Renal pelvis (tissue), 4 donors: ENCODE measurements around the gene TNRC6B. TPM values are rescaled to one million over a fixed set of nuclear protein-coding genes. Genes with fewer than 3 reads are reported as not detected.
A peak's percentile ranks its signal among the peaks of the same experiment; 100 is the strongest.

Experiments used
- DNase-seq: peaks from one replicate; pipeline ENCODE4 v3.0.0-alpha.2; 2013
- polyA plus RNA-seq, 3 donors: library from polyadenylated mRNA; unstranded; fragments of 120-200 nt; gene quantifications; one replicate each; pipeline ENCODE4 v1.2.1, GENCODE V29; 2013; ENCODE audit not compliant: insufficient read length in 3 of 3

The TNRC6B gene
- polyA plus RNA-seq, 3 donors = 11.7 to 19.3 (median 16.7) TPM

GRCh38 chr22:40326905-40327735, 149.4 kb downstream of the TNRC6B start:
- no peak for DNase-seq

DNA sequence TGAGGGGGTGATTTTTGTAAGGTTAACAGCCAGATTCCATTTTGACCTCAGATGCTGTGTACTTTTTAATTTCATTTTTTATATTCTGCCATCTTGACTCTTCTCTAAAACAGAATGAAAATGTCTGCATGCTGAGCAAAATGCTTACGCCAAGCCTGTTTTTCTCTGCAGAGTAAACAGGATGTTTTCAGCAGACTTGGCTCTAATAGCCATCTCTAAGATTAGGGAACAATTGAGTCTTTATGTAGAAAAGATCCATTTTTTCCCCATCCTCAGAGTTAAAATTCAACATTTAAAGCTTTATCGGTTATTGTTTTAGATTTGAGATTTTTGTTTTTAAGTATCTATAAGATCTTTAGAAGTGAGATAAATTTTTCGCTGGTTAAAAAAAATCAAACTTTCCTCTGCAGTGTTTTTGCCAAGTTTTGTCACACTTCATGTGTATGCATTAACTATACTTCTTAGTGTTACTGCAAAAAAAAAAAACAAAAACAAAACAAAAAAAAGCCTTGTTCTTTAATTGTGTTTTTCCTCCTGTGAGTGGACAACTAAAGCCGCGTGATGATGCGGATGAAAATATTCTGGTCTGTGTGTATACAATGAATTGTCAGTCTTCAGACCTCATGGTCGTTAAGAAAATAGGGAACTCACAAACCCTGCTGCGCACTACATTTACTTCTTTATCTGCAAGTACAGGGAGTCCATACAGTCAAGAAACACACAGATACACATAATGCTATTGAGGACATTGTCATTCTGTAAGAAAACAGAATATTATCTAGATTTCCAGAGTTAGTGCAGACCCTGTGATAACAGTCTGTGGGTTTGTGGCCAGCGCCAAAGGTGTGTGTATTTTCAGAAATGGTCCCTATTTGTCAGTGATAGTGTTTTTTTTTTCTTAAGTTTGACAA, 151.1 kb downstream of the TNRC6B start:
- DNase-seq = no peak

DNA sequence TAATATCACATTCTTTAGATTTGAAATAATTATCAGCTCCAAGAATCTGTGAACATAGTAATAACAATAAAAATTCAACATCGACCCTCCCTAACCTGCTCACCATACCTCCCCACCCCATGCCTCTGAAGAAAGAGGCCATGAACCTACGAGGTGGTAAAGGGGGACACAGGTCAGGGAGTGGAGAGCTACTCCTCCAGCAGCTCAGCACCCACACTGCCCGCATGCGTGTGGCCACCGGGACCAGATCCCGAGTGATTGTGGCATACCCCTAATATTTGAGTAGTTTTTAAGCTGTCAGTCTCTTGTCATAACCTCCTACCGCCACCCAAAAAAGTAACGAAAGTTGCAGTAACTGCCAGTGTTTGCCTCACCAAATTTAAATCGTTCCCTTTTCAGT, 151.7 kb downstream of the TNRC6B start:
- DNase-seq = no peak

DNA sequence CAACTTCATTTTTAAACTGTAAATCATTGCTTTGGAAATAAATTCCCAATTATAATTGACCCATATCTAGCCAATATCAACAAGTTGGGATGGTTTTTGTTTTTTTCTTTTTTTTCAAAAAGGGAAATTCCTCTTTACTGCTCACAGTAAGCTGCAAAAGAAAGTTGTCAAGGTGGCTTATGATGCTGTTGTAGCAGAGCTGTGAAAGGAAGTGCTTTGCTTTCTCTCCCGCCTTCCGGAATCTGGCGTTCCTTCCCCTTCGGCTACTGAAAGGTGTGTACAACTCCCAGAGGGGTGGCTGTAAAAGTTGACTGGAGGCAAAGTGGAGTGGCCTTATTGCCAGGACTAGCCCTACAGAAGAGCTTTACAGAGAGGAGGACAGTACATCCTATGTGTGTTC, 152.4 kb downstream of the TNRC6B start:
- no peak for DNase-seq

- DNase-seq = no peak
These were observed 152.9 kb downstream of the TNRC6B start for GRCh38 chr22:40330615-40331014.

GRCh38 chr22:40331706-40332105, 154.0 kb downstream of the TNRC6B start:
- no peak for DNase-seq

DNA sequence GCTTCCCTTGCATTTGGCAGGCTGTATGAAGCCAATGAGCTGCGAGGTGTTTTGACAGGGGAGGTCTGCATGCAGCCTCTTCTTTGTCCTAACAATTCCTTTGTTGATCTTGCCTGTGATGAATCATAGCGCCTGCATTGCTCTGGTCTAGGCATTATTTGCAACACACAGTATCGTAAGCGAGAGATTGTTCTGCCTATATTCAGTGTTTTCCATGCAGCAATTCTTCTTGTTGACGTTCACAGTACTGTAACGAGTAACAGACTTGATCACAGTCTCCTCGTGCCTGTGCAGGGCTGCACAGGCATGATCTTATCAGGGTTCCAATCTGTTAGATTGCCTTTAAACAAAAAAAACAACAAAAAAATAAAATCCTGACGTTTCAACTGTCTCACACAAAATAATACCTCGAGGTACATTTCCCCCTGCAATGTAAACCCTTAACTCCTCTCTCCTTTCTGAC, 154.6 kb downstream of the TNRC6B start:
- DNase-seq = no peak

DNA sequence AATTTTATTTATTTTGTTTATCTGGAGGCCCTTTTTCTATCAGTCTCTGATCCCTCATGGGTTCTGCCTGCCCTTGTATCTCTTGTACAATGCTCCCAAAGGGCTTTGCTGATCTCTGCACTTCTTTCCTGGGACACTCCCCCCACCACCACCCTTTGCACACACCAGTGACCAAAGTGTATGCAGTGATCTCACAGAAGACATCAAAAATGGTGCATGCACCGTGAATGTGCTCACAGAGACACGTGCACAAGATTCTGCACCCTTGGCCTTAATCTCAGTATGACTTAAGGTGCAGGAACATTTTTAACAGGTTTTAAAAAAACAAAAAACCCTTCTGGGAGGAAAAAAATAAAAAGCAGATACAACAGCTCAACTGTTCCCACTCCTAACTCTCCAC, 156.3 kb downstream of the TNRC6B start:
- no peak for DNase-seq

GRCh38 chr22:40334899-40335298, 157.2 kb downstream of the TNRC6B start:
- no peak for DNase-seq

- no peak for DNase-seq
These were observed 157.6 kb downstream of the TNRC6B start for GRCh38 chr22:40335358-40335757.

DNA sequence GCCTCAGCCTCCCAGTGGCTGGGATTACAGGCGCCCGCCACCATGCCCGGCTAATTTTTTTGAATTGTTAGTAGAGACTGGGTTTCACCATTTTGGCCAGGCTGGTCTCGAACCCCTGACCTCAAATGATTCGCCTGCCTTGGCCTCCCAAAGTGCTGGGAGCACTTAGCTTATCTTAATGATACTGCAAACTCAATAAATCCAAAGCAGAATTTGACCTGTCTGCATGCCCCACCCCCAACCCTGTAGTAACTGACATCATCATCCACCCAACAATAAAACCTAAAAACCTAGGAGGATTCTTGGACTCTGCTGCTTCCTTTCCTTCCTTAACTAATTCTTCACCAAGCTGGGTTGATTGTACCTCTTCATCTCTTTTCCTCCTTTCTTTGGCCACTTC, 162.3 kb downstream of the TNRC6B start:
- DNase-seq = no peak

- DNase-seq = no peak
These were observed 163.9 kb downstream of the TNRC6B start for GRCh38 chr22:40341604-40342003.

DNA sequence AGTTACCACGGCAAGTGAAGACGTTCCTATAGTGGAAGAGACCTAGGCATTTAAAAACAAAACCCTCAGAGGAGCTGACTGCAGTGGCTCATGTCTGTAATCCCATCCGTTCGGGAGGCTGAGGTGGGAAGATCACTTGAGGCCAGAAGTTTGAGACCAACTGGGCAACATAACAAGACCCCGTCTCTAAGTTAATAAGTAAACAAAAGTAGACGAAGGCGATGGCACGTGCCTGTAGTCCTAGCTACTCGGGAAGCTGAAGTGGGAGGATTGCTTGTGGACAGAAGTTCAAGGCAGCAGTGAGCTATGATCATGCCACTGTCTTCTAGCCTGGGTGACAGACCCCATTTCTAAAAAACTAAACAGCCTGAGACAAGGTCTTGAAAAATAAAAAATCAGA, 164.8 kb downstream of the TNRC6B start:
- no peak for DNase-seq

GRCh38 chr22:40345271-40345670, 167.5 kb downstream of the TNRC6B start:
- no peak for DNase-seq

DNA sequence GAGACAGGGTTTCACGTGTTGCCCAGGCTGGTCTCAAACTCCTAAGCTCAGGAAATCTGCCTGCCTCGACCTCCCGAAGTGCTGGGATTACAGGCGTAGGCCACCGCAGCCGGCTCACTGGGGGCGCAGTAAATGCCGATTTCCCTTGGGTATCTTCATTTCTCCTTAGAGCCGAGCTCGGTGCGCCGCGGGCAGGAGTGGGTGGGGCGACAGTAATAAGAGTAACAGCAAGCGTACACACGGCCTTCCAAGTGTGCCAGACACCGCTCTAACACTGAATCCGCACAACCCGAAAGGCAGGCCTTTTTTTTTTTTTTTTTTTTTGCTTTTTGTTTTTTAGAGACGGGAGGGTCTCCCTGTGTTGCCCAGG, 168.1 kb downstream of the TNRC6B start:
- DNase-seq = peak; percentile 33

GRCh38 chr22:40346185-40347118, 168.7 kb downstream of the TNRC6B start, which contains the start of gene ADSL:
ADSL (plus strand) TSS chr22:40346500; CDS start chr22:40346559, 59 bp downstream.
- peak; percentile 90 for DNase-seq

DNA sequence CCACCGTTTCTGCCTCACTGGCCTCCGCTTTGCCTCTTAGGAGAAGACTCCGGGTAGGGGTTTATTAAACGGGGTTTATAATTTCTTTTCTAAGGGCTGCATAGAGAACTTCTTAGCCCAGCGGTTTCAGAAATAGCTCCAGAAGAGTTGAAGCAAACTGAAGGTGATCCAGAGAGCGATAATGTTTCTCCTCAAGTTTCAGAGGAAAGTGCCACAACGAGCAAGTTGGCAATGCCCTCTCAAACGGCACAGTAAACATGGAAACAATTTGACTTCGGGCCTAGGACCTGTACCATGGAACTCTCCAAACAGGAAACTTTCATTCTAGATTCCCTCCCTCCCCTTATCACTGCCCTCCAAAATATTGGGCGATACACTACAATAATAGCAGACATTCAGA, 169.6 kb downstream of the TNRC6B start:
- no peak for DNase-seq

DNA sequence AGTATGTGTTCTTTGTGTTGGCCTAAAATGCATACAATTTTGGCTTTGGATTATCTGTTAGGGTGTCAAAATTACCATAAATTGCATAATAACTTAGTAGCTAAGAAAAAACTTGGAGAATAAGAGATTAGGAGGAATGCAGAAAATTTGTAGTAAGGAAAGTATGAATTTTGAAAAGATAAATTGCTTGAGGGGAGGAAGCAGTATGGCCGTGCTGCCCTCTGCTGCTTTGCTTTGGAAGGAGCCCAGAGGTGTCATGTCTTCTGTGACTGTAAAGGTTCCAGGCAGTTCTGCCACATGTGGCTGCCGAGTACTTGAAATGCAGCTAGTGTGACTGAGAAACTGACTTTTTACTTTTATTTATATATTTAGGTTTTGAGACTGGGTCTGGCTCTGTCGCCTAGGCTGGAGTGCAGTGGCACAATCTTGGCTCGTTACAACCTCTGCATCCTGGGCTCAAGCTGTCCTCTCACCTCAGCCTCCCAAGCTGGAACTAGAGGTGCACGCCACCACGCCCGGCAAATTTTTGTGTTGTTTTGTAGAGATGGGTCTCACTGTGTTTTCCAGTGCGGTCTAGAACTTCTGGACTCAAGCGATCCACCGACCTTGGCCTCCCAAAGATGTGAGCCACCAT, 170.4 kb downstream of the TNRC6B start:
- no peak for DNase-seq

DNA sequence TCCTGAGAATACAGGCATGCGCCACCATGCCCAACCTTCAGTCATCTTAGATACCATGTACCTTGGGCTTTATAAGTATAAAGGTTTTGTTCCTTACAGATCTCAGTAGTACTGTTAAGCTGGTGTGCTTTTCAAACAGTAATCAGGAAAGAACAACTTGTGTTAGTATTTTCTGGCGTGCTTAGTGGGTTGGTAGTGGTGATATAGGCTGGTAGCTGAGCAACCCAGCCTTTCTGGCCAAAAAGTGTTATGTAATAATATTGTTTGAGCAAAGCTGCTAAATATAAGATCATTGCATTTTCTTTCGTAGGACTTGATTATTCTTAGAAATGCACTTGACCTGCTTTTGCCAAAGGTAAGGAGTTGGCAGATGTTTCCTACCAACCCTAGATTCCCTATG, 175.0 kb downstream of the TNRC6B start:
- DNase-seq = no peak

- no peak for DNase-seq
These were observed 183.4 kb downstream of the TNRC6B start for GRCh38 chr22:40361100-40361499.

GRCh38 chr22:40363059-40363458, 185.3 kb downstream of the TNRC6B start:
- no peak for DNase-seq
